Measurements from ENCODE around the gene METTL1.

METTL1 gene

GRCh38 chr12:57808351-57808750 is 36.4 kb upstream of the METTL1 start:
- Mint-ChIP-seq H3K4me3 (no peak overlapping the region), H3K27me3 (ENCODE audit: low read depth) (no peaks in the 10 kb centered on the region), H3K4me1 (ENCODE audit: low read depth) (no peaks in the 10 kb centered on the region), H3K36me3 (ENCODE audit: low read depth) (peaks cover 9% of the 10 kb centered on the region), H3K27ac (no peak overlapping the region), H3K9me3 (no peaks in the 10 kb centered on the region)

GRCh38 chr12:57807285-57807684 is 35.4 kb upstream of the METTL1 start:
- Mint-ChIP-seq H3K36me3 (ENCODE audit: low read depth) (peaks cover 10% of the 10 kb centered on the region), H3K4me1 (ENCODE audit: low read depth) (no peaks in the 10 kb centered on the region), H3K27ac (no peak overlapping the region), H3K4me3 (no peak overlapping the region), H3K27me3 (ENCODE audit: low read depth) (no peaks in the 10 kb centered on the region), H3K9me3 (no peaks in the 10 kb centered on the region)

GRCh38 chr12:57806677-57807076 is 34.8 kb upstream of the METTL1 start:
- Mint-ChIP-seq H3K27me3 (ENCODE audit: low read depth) (no peaks in the 10 kb centered on the region), H3K4me3 (no peak overlapping the region), H3K27ac (no peak overlapping the region), H3K4me1 (ENCODE audit: low read depth) (no peaks in the 10 kb centered on the region), H3K9me3 (no peaks in the 10 kb centered on the region), H3K36me3 (ENCODE audit: low read depth) (peaks cover 10% of the 10 kb centered on the region)

GRCh38 chr12:57803319-57803893 is 31.5 kb upstream of the METTL1 start:
- Mint-ChIP-seq H3K4me3 (no peak overlapping the region), H3K9me3 (no peaks in the 10 kb centered on the region), H3K36me3 (ENCODE audit: low read depth) (peaks cover 17% of the 10 kb centered on the region), H3K27ac (no peak overlapping the region), H3K27me3 (ENCODE audit: low read depth) (no peaks in the 10 kb centered on the region), H3K4me1 (ENCODE audit: low read depth) (no peaks in the 10 kb centered on the region)

GRCh38 chr12:57802607-57803006 is 30.7 kb upstream of the METTL1 start:
- Mint-ChIP-seq H3K36me3 (ENCODE audit: low read depth) (peaks cover 17% of the 10 kb centered on the region), H3K27me3 (ENCODE audit: low read depth) (no peaks in the 10 kb centered on the region), H3K27ac (no peak overlapping the region), H3K4me1 (ENCODE audit: low read depth) (no peaks in the 10 kb centered on the region), H3K9me3 (no peaks in the 10 kb centered on the region), H3K4me3 (no peak overlapping the region)

- H3K27ac Mint-ChIP-seq, result peak overlapping the region; percentile 17
- no peaks in the 10 kb centered on the region for H3K27me3 Mint-ChIP-seq (ENCODE audit: low read depth)
- H3K4me3 Mint-ChIP-seq, result no peak overlapping the region
- no peaks in the 10 kb centered on the region for H3K9me3 Mint-ChIP-seq
- H3K36me3 Mint-ChIP-seq (ENCODE audit: low read depth), result peaks cover 28% of the 10 kb centered on the region
- H3K4me1 Mint-ChIP-seq (ENCODE audit: low read depth), result no peaks in the 10 kb centered on the region
These were observed 29.1 kb upstream of the METTL1 start for GRCh38 chr12:57800965-57801364.

GRCh38 chr12:57797933-57798332 is 26.0 kb upstream of the METTL1 start:
- H3K27ac Mint-ChIP-seq, result no peak overlapping the region
- H3K9me3 Mint-ChIP-seq, result no peaks in the 10 kb centered on the region
- H3K4me1 Mint-ChIP-seq (ENCODE audit: low read depth), result peaks cover under 1% of the 10 kb centered on the region
- H3K27me3 Mint-ChIP-seq (ENCODE audit: low read depth), result no peaks in the 10 kb centered on the region
- H3K36me3 Mint-ChIP-seq (ENCODE audit: low read depth), result peaks cover 32% of the 10 kb centered on the region
- no peak overlapping the region for H3K4me3 Mint-ChIP-seq

- no peaks in the 10 kb centered on the region for H3K27me3 Mint-ChIP-seq (ENCODE audit: low read depth)
- H3K4me3 Mint-ChIP-seq, result no peak overlapping the region
- H3K4me1 Mint-ChIP-seq (ENCODE audit: low read depth), result peaks cover 2% of the 10 kb centered on the region
- no peaks in the 10 kb centered on the region for H3K9me3 Mint-ChIP-seq
- peaks cover 35% of the 10 kb centered on the region for H3K36me3 Mint-ChIP-seq (ENCODE audit: low read depth)
- no peak overlapping the region for H3K27ac Mint-ChIP-seq
These were observed 25.1 kb upstream of the METTL1 start for GRCh38 chr12:57796996-57797395.

- Mint-ChIP-seq H3K9me3 (no peaks in the 10 kb centered on the region), H3K4me3 (no peak overlapping the region), H3K4me1 (ENCODE audit: low read depth) (peaks cover 2% of the 10 kb centered on the region), H3K27ac (no peak overlapping the region), H3K27me3 (ENCODE audit: low read depth) (no peaks in the 10 kb centered on the region), H3K36me3 (ENCODE audit: low read depth) (peaks cover 30% of the 10 kb centered on the region)
These were observed 23.4 kb upstream of the METTL1 start for GRCh38 chr12:57795354-57795753.

- Mint-ChIP-seq H3K4me3 (no peak overlapping the region), H3K27me3 (ENCODE audit: low read depth) (no peaks in the 10 kb centered on the region), H3K9me3 (no peaks in the 10 kb centered on the region), H3K4me1 (ENCODE audit: low read depth) (peaks cover 2% of the 10 kb centered on the region), H3K36me3 (ENCODE audit: low read depth) (peaks cover 25% of the 10 kb centered on the region), H3K27ac (no peak overlapping the region)
These were observed 22.0 kb upstream of the METTL1 start for GRCh38 chr12:57793920-57794319.

GRCh38 chr12:57783861-57784260 is 12.0 kb upstream of the METTL1 start:
- Mint-ChIP-seq H3K36me3 (ENCODE audit: low read depth) (peaks cover 25% of the 10 kb centered on the region), H3K4me1 (ENCODE audit: low read depth) (peaks cover 35% of the 10 kb centered on the region), H3K9me3 (no peaks in the 10 kb centered on the region), H3K4me3 (peak overlapping the region; percentile 76), H3K27me3 (ENCODE audit: low read depth) (no peaks in the 10 kb centered on the region), H3K27ac (peak overlapping the region; percentile 46)

- Mint-ChIP-seq H3K4me1 (ENCODE audit: low read depth) (peaks cover 38% of the 10 kb centered on the region), H3K4me3 (peak overlapping the region; percentile 99), H3K36me3 (ENCODE audit: low read depth) (peaks cover 22% of the 10 kb centered on the region), H3K27me3 (ENCODE audit: low read depth) (no peaks in the 10 kb centered on the region), H3K27ac (peak overlapping the region; percentile 97), H3K9me3 (no peaks in the 10 kb centered on the region)
These were observed 11.5 kb upstream of the METTL1 start for GRCh38 chr12:57783466-57783801.

- H3K27me3 Mint-ChIP-seq (ENCODE audit: low read depth), result no peaks in the 10 kb centered on the region
- H3K4me3 Mint-ChIP-seq, result peak within 1 kb of the TSS; percentile 99
- peaks cover 38% of the 10 kb centered on the region for H3K4me1 Mint-ChIP-seq (ENCODE audit: low read depth)
- H3K36me3 Mint-ChIP-seq (ENCODE audit: low read depth), result peaks cover 21% of the 10 kb centered on the region
- H3K9me3 Mint-ChIP-seq, result no peaks in the 10 kb centered on the region
- H3K27ac Mint-ChIP-seq, result peak within 1 kb of the TSS; percentile 97
These were observed 10.9 kb upstream of the METTL1 start, which contains the start of gene TSFM for GRCh38 chr12:57782608-57783465. Gene TSFM (plus strand): TSS chr12:57782787. CDS start chr12:57782802, 15 bp downstream.

GRCh38 chr12:57782243-57782607 is 10.3 kb upstream of the METTL1 start:
- Mint-ChIP-seq H3K27ac (peak overlapping the region; percentile 97), H3K4me3 (peak overlapping the region; percentile 99), H3K4me1 (ENCODE audit: low read depth) (peaks cover 37% of the 10 kb centered on the region), H3K9me3 (no peaks in the 10 kb centered on the region), H3K36me3 (ENCODE audit: low read depth) (peaks cover 16% of the 10 kb centered on the region), H3K27me3 (ENCODE audit: low read depth) (no peaks in the 10 kb centered on the region)

GRCh38 chr12:57781801-57782200 is 9.9 kb upstream of the METTL1 start:
- peaks cover 14% of the 10 kb centered on the region for H3K36me3 Mint-ChIP-seq (ENCODE audit: low read depth)
- H3K4me1 Mint-ChIP-seq (ENCODE audit: low read depth), result peaks cover 36% of the 10 kb centered on the region
- no peaks in the 10 kb centered on the region for H3K9me3 Mint-ChIP-seq
- H3K4me3 Mint-ChIP-seq, result peak overlapping the region; percentile 3
- H3K27me3 Mint-ChIP-seq (ENCODE audit: low read depth), result no peaks in the 10 kb centered on the region
- H3K27ac Mint-ChIP-seq, result peak overlapping the region; percentile 97
